Esophagus (tissue), 2 donors: ENCODE measurements around the gene COL13A1. TPM values are rescaled to one million over a fixed set of nuclear protein-coding genes. Genes with fewer than 3 reads are reported as not detected.
A peak's percentile ranks its signal among the peaks of the same experiment; 100 is the strongest.

Experiments used
- H3K27ac ChIP-seq, 2 donors: one replicate each; pipeline ENCODE4 v1.5.1; 2013; ENCODE audit warnings: low read depth in 2 of 2, mild to moderate bottlenecking in 2 of 2, inconsistent platforms in 1 of 2, low read length in 1 of 2, moderate library complexity in 1 of 2
- H3K27me3 ChIP-seq, 2 donors: one replicate each; pipeline ENCODE4 v1.6.1; 2013; ENCODE audit warnings: low read length in 2 of 2, control low read depth in 1 of 2, mild to moderate bottlenecking in 1 of 2; ENCODE audit not compliant: insufficient read depth in 2 of 2, control insufficient read depth in 1 of 2
- H3K36me3 ChIP-seq, 2 donors: one replicate each; pipeline ENCODE4 v1.6.1; 2013; ENCODE audit warnings: low read length in 1 of 2; ENCODE audit not compliant: control insufficient read depth in 2 of 2, insufficient read depth in 2 of 2
- H3K4me1 ChIP-seq, 2 donors: one replicate each; pipeline ENCODE4 v1.6.1; 2013; ENCODE audit warnings: low read length in 1 of 2; ENCODE audit not compliant: control insufficient read depth in 2 of 2, insufficient read depth in 2 of 2
- H3K4me3 ChIP-seq, 2 donors: one replicate each; pipeline ENCODE4 v1.5.1; 2013; ENCODE audit warnings: low read length in 2 of 2, mild to moderate bottlenecking in 2 of 2, low read depth in 1 of 2, moderate library complexity in 1 of 2
- H3K9me3 ChIP-seq, 2 donors: one replicate each; pipeline ENCODE4 v1.6.1; 2013; ENCODE audit warnings: mild to moderate bottlenecking in 2 of 2, low read depth in 1 of 2, low read length in 1 of 2, moderate library complexity in 1 of 2; ENCODE audit not compliant: control insufficient read depth in 2 of 2, insufficient read depth in 1 of 2
- WGBS, 2 donors: extraction: QIAGEN DNeasy Blood & Tissue Kit; methylation state at CpG; one replicate each; pipeline ENCODE4 v1.1.7; 2013; 5-methylcytosine and 5-hydroxymethylcytosine counted together
- polyA plus RNA-seq, 2 donors: library from polyadenylated mRNA; stranded (reverse); fragments of 200-250 nt; gene quantifications; one replicate each; pipeline ENCODE4 v1.2.3, GENCODE V29; 2013
- donor health status: healthy with polysubstance abuse.
- donor health status: Bipolar disorder and iron deficiency.

Gene COL13A1
- polyA plus RNA-seq, 2 donors = 0.95 to 2.0 TPM

DNA sequence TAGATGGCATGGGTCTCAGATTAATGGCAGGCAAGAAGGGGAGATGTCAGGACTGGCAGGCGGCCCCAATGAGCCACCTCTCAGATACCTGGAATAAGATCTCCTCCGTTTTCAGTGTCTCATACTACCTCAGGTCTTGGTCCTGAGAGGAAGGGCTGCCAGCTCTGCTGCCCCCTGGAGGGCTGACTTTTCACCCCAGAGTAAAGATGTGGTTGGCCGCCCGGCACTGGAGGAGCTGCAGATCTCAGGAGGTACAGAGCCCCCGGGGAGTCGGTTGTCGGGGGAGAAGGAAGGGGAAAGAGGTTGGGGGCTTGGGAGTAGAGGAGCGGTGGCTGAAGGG is 642 bp upstream of the COL13A1 start:
- peaks cover 3 to 4% of the 10 kb centered on the region in 2 donors for H3K27me3 ChIP-seq
- H3K36me3 ChIP-seq = no peaks in the 10 kb centered on the region
- H3K4me3 ChIP-seq = peak overlapping the region in 1 of 2 donors; percentile 40
- H3K4me1 ChIP-seq = peaks cover 0 to 6% of the 10 kb centered on the region in 2 donors
- no peak overlapping the region for H3K27ac ChIP-seq
- 13 to 14% methylated on average over 8 of the region's 8 CpGs for WGBS, 2 donors
- peaks cover 2 to 3% of the 10 kb centered on the region in 2 donors for H3K9me3 ChIP-seq

DNA sequence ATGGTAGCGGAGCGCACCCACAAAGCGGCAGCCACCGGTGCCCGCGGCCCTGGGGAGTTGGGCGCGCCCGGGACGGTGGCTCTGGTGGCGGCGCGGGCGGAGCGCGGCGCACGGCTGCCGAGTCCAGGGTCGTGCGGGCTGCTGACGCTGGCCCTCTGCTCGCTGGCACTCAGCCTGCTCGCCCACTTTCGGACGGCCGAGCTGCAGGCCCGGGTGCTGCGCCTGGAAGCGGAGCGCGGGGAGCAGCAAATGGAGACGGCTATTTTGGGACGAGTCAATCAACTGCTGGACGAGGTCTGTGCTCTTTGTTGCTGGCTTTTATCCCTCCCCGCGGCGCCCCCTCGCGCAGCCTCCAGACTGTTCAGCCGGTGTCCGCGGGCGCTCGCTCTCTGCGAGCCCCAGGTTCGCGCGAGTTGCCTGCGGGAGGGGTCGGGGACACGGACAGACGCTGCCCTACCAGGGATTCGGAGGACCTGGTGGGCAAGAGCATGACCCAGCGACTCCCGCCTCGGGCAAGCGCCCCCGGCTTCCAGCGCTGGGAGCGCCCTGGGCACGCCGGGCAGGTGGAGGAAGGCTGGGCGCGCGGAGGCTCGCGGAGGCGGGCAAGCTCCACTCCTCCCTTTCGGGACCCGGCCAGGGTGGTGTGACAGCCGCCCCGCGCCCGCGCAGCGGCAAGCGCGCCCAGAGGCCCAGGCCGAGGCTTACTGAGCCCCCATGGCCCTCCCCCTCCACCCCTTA is 887 bp downstream of the COL13A1 start:
- Histone ChIP-seq H3K36me3 (no peaks in the 10 kb centered on the region), H3K4me1 (peaks cover 0 to 6% of the 10 kb centered on the region in 2 donors), H3K27me3 (peaks cover 0 to 3% of the 10 kb centered on the region in 2 donors), H3K4me3 (peak overlapping the region; percentile 40 to 43), H3K27ac (no peak overlapping the region), H3K9me3 (no peaks in the 10 kb centered on the region)
- 3 to 4% methylated on average over 67 to 80 of the region's 80 CpGs for WGBS, 2 donors

DNA sequence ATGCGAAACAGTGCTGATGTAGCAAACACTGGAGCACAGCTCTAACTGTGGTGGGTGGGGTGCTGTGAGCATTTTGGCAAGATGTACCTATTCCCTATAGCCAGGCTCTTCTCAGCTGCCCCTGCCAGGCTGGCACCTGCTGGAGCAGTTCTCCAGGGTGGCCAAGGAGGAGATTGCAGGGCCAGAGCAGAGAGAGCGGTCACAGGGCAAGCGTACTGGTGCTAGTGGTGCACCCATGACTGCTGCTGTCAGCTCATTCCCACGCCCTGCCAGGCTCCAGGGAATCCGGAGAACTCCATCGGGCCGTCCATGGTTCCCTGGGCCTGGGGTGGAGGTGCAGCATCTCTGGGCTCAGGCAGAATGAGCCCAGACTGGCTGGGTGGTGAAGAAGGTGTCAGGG is 2.1 kb downstream of the COL13A1 start:
- Histone ChIP-seq H3K9me3 (no peaks in the 10 kb centered on the region), H3K27me3 (peaks cover 0 to 3% of the 10 kb centered on the region in 2 donors), H3K27ac (no peak overlapping the region), H3K4me3 (no peak overlapping the region), H3K36me3 (no peaks in the 10 kb centered on the region), H3K4me1 (peaks cover 0 to 6% of the 10 kb centered on the region in 2 donors)
- 84 to 89% methylated on average over 7 of the region's 7 CpGs for WGBS, 2 donors

DNA sequence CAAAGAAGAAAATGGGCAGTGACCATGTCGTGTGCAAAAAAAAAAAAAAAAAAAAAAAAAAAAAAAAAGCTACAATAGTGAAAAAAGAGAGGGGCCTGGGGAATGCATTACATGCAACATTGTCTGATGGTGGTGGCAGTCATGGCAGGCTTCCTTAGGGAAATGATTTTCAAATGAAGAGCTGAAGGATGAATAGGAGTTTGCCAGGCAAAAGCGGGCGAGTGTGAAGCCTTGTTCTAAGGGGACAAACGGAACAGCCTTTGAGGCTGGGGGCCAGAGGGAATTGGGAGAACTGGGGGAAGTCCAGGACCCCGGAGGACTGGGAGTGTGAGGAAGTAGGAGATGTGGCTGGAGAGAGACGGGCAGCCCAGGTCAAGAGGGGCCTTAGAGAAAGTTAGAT is 3.1 kb downstream of the COL13A1 start:
- Histone ChIP-seq H3K36me3 (no peaks in the 10 kb centered on the region), H3K4me3 (no peak overlapping the region), H3K4me1 (peaks cover 0 to 6% of the 10 kb centered on the region in 2 donors), H3K27me3 (peaks cover 0 to 3% of the 10 kb centered on the region in 2 donors), H3K27ac (no peak overlapping the region), H3K9me3 (no peaks in the 10 kb centered on the region)
- WGBS, 2 donors = 93 to 94% methylated on average over 6 of the region's 6 CpGs

DNA sequence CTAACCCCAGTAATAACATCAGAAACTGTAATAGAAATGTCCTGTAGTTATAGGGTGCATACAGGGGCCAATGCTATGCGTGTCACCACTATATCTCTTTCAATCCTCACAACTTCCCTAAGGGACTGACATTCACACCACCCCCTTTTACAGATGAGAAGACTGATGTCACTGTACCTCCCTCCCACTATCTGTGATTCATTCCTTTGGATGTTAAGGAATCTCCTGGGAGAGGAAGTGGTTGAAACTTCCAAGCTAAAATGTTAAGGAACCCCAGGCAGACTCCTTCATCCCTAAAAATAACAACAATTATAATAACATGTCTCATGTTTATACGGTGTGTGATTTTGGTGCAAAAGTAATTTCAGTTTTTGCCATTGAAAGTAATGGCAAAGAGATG is 5.4 kb downstream of the COL13A1 start:
- no peak overlapping the region for H3K27ac ChIP-seq
- peaks cover 0 to 6% of the 10 kb centered on the region in 2 donors for H3K4me1 ChIP-seq
- H3K27me3 ChIP-seq = peaks cover 0 to 3% of the 10 kb centered on the region in 2 donors
- no peaks in the 10 kb centered on the region for H3K9me3 ChIP-seq
- no peaks in the 10 kb centered on the region for H3K36me3 ChIP-seq
- 70 to 85% methylated on average over 2 of the region's 2 CpGs for WGBS, 2 donors
- no peak overlapping the region for H3K4me3 ChIP-seq

DNA sequence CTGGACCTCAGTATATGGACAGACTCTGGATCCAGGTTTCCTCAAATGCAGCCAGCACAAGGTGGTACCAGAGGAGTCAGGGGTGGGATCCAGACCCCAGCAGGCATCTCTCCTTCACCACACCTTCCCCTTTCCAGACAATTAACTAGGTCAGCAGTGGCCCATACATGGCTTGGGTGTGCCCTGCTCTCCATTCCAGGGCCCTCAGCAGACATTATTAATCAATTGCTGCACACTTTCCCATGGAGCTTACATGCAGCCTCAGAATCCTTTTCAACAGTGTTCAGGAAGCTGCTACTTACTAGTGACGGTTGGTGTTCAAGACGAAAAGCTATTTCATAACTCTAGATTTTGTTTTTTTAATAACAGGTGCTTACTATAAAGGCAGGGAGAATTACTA is 6.0 kb downstream of the COL13A1 start:
- H3K27ac ChIP-seq = no peak overlapping the region
- WGBS, 2 donors = 41 to 84% methylated on average over 2 of the region's 2 CpGs

DNA sequence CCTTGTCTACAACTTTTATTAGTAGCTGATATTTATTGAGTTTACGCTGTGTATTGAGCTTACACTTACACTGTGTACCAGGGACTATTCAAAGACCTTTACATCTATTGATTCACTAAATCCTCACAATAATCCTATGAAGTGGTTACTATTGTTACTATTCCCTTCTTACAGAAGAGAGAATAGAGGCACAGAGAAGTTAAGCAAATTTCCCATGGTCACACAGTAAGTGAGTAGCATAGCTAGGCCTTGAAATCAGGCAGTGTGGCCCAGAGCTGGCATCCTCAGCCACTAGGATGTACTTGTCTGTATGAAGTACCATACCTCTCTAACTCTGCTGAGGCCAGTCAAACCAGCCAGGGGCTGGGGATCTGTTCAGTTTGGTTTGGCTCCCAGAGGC is 7.6 kb downstream of the COL13A1 start:
- no peak overlapping the region for H3K27ac ChIP-seq
- WGBS, 2 donors = 93 to 97% methylated on average over 1 of the region's 1 CpG
- no peaks in the 10 kb centered on the region for H3K4me1 ChIP-seq
- H3K9me3 ChIP-seq = no peaks in the 10 kb centered on the region
- no peaks in the 10 kb centered on the region for H3K27me3 ChIP-seq
- no peaks in the 10 kb centered on the region for H3K36me3 ChIP-seq
- H3K4me3 ChIP-seq = no peak overlapping the region

More for the DNA sequence above, 6.0 kb downstream of the COL13A1 start:
- Histone ChIP-seq H3K27me3 (no peaks in the 10 kb centered on the region), H3K4me1 (peaks cover 0 to 2% of the 10 kb centered on the region in 2 donors), H3K4me3 (no peak overlapping the region), H3K36me3 (no peaks in the 10 kb centered on the region), H3K9me3 (no peaks in the 10 kb centered on the region)

DNA sequence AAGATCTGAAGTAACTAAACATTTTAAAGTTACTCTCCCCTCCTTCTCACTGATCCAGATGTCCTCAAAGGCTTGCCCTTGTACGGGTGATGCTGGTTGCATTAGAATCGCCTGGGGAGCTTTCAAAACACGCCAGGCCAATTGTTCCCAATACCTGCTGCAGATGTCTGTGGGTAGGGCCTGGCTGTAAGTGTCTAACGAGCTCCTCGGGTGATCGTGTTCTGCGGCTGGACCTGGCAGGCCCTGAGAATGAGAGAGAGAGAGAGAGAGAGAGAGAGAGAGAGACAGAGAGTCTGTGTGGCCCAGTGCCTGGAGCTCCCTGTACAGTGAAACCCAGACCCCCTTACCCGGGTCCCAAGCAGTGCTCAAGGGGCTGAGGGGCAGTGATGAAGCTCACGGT is 8.4 kb downstream of the COL13A1 start:
- no peak overlapping the region for H3K27ac ChIP-seq
- no peak overlapping the region for H3K4me3 ChIP-seq
- WGBS, 2 donors = 63 to 75% methylated on average over 9 of the region's 9 CpGs
- no peaks in the 10 kb centered on the region for H3K36me3 ChIP-seq
- no peaks in the 10 kb centered on the region for H3K27me3 ChIP-seq
- H3K9me3 ChIP-seq = no peaks in the 10 kb centered on the region
- H3K4me1 ChIP-seq = no peaks in the 10 kb centered on the region

DNA sequence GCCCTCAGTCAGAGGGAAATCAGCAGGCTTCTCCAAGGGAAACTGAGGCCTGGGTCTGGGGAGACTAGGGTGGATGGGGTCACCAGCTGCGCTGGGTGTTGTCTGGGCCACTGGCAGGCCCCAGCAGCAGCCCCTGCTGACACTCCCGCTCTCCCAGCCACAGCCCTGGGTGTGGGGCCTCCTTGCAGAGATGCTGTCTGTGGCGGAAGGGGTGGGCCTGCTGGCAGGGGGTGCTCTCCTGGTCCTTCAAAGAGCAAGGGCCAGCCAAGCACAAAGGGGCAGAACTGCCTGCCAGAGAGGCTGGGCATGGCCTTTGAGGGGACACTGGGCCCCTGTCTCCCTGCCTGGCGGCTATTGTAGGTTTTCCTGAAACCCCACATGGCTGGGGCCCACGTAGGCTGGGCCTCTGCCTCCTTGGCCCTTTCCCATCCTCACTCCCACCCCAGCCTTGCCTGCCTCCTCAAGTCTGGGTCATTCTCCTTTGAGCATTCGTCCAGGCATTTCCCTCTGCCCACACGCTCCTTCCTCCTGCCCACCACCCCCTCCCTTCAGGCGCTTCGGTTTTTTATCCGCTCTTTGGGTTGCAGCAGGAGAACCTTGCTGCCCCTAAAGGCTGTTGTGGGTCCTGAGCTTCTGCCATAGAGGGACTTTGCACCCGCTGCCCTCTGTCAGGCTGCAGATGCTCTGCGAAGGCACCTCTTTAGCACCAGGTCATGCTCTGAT is 9.1 kb downstream of the COL13A1 start:
- Histone ChIP-seq H3K27me3 (no peaks in the 10 kb centered on the region), H3K9me3 (no peaks in the 10 kb centered on the region), H3K4me1 (no peaks in the 10 kb centered on the region), H3K4me3 (no peak overlapping the region), H3K27ac (no peak overlapping the region), H3K36me3 (no peaks in the 10 kb centered on the region)
- 89 to 94% methylated on average over 12 of the region's 12 CpGs for WGBS, 2 donors

DNA sequence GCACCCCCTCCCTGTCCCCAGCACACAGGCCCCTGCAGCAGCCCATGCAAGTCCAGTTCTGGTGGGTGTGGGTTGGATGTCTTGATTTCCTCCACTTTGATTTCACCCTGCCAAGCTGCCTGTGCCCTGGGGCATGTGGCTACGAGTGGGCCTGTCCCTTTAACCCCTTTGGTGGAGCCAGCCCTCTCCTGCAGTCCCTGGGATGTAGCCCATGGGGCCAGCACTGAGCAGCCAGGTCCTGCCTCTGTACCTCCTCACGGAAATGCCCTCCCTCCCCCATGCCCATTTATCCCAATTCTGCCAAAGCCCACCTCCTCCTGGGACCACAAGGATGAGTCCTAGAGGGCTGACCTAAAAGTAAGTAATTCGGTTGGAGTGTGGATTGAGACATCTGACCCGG is 11.9 kb downstream of the COL13A1 start:
- H3K27me3 ChIP-seq = no peaks in the 10 kb centered on the region

More for the DNA sequence above, 11.9 kb downstream of the COL13A1 start:
- H3K27ac ChIP-seq = no peak overlapping the region
- H3K36me3 ChIP-seq = no peaks in the 10 kb centered on the region
- 65 to 74% methylated on average over 4 of the region's 4 CpGs for whole genome bisulfite sequencing, 2 donors
- H3K4me1 ChIP-seq = no peaks in the 10 kb centered on the region
- no peaks in the 10 kb centered on the region for H3K9me3 ChIP-seq
- no peak overlapping the region for H3K4me3 ChIP-seq
